ENCODE results near the gene BCAP31.

GRCh38 chrX:153659268-153659667, 64.9 kb downstream of the BCAP31 start:
- TF ChIP-seq CTCF (IDR thresholded peaks at IDR 0.05) (no peak), POLR2A (IDR thresholded peaks at IDR 0.05) (no peak)
